ENCODE data around the gene ABLIM2. TPM values are rescaled to one million over a fixed set of nuclear protein-coding genes. Genes with fewer than 3 reads are reported as not detected.

ABLIM2 gene
- polyA plus RNA-seq, 3 donors, result 0.21 TPM; not detected in 2

GRCh38 chr4:8121292-8122015 is 37.2 kb downstream of the ABLIM2 start:
- no peak overlapping the region for H3K27ac Mint-ChIP-seq
- Histone ChIP-seq H3K79me2 (ENCODE audit: insufficient read depth, low read length) (no peaks in the 10 kb centered on the region), H3K9ac (ENCODE audit: insufficient read depth, low read length, poor library complexity, severe bottlenecking) (no peak overlapping the region), H3K4me2 (replicated peaks; ENCODE audit: extremely low read depth, low read length, poor library complexity, severe bottlenecking) (no peak overlapping the region), H3K4me1 (ENCODE audit: control insufficient read depth in 1 of 2, insufficient read depth in 2 of 2, low read length in 2 of 2) (no peaks in the 10 kb centered on the region), H4K20me1 (ENCODE audit: insufficient read depth, low read length) (no peaks in the 10 kb centered on the region), H3K27me3 (ENCODE audit: control insufficient read depth in 2 of 2, insufficient read depth in 2 of 2, low read length in 2 of 2) (no peaks in the 10 kb centered on the region), H3K27ac (ENCODE audit: low read depth in 1 of 2, low read length in 2 of 2) (no peak overlapping the region), H3K36me3 (replicated peaks in 1 of 2; ENCODE audit: control insufficient read depth in 1 of 2, insufficient read depth in 2 of 2, low read length in 2 of 2) (no peaks in the 10 kb centered on the region), H2AFZ (ENCODE audit: insufficient read depth, low read depth, low read length, poor library complexity, severe bottlenecking) (no peak overlapping the region), H3K4me3 (replicated peaks in 1 of 3; ENCODE audit: low read depth in 2 of 3, low read length in 3 of 3) (no peak overlapping the region), H3K9me3 (replicated peaks in 1 of 2; ENCODE audit: control insufficient read depth in 1 of 2, insufficient read depth in 1 of 2, low read length in 2 of 2) (peaks cover 0 to 6% of the 10 kb centered on the region in 2 donors)
- 85% methylated on average over 15 of the region's 16 CpGs for WGBS (ENCODE audit: insufficient coverage)
- H3K4me1 Mint-ChIP-seq, result peaks cover 4% of the 10 kb centered on the region
- H3K27me3 Mint-ChIP-seq (ENCODE audit: low read depth in 3 of 3), result peaks cover 1 to 5% (median 2%) of the 10 kb centered on the region in 3 donors
- intact Hi-C loops (cut with micrococcal nuclease), result no loop called here
- no peak overlapping the region for H3K4me3 Mint-ChIP-seq
- no peaks in the 10 kb centered on the region for H3K36me3 Mint-ChIP-seq
- peaks cover 5 to 8% (median 6%) of the 10 kb centered on the region in 7 donors for H3K9me3 Mint-ChIP-seq
- DNase-seq, result no peak
- TF ChIP-seq, protein P1, sequence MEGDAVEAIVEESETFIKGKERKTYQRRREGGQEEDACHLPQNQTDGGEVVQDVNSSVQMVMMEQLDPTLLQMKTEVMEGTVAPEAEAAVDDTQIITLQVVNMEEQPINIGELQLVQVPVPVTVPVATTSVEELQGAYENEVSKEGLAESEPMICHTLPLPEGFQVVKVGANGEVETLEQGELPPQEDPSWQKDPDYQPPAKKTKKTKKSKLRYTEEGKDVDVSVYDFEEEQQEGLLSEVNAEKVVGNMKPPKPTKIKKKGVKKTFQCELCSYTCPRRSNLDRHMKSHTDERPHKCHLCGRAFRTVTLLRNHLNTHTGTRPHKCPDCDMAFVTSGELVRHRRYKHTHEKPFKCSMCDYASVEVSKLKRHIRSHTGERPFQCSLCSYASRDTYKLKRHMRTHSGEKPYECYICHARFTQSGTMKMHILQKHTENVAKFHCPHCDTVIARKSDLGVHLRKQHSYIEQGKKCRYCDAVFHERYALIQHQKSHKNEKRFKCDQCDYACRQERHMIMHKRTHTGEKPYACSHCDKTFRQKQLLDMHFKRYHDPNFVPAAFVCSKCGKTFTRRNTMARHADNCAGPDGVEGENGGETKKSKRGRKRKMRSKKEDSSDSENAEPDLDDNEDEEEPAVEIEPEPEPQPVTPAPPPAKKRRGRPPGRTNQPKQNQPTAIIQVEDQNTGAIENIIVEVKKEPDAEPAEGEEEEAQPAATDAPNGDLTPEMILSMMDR (IDR thresholded peaks at IDR 0.05), result no peak

GRCh38 chr4:8120501-8120900 is 38.1 kb downstream of the ABLIM2 start:
- H3K27me3 Mint-ChIP-seq (ENCODE audit: low read depth in 3 of 3), result peaks cover 1 to 11% (median 5%) of the 10 kb centered on the region in 3 donors
- H3K27ac ChIP-seq (ENCODE audit: low read depth in 1 of 2, low read length in 2 of 2), result no peak overlapping the region
- TF ChIP-seq, protein P1 (IDR thresholded peaks at IDR 0.05), result no peak
- H2AFZ ChIP-seq (ENCODE audit: insufficient read depth, low read depth, low read length, poor library complexity, severe bottlenecking), result no peak overlapping the region
- no peak for DNase-seq
- H3K9me3 Mint-ChIP-seq, result peaks cover 5 to 8% (median 6%) of the 10 kb centered on the region in 7 donors
- no peaks in the 10 kb centered on the region for H3K36me3 Mint-ChIP-seq
- intact Hi-C loops (cut with micrococcal nuclease), result no loop called here
- H3K4me1 ChIP-seq (ENCODE audit: control insufficient read depth in 1 of 2, insufficient read depth in 2 of 2, low read length in 2 of 2), result no peaks in the 10 kb centered on the region
- no peaks in the 10 kb centered on the region for H3K79me2 ChIP-seq (ENCODE audit: insufficient read depth, low read length)
- H3K27ac Mint-ChIP-seq, result no peak overlapping the region
- whole genome bisulfite sequencing (ENCODE audit: insufficient coverage), result 83% methylated on average over 12 of the region's 12 CpGs
- H3K4me3 Mint-ChIP-seq, result no peak overlapping the region
- no peak overlapping the region for H3K9ac ChIP-seq (ENCODE audit: insufficient read depth, low read length, poor library complexity, severe bottlenecking)
- H3K4me3 ChIP-seq (replicated peaks in 1 of 3; ENCODE audit: low read depth in 2 of 3, low read length in 3 of 3), result no peak overlapping the region
- H4K20me1 ChIP-seq (ENCODE audit: insufficient read depth, low read length), result no peaks in the 10 kb centered on the region
- H3K36me3 ChIP-seq (replicated peaks in 1 of 2; ENCODE audit: control insufficient read depth in 1 of 2, insufficient read depth in 2 of 2, low read length in 2 of 2), result no peaks in the 10 kb centered on the region
- no peak overlapping the region for H3K4me2 ChIP-seq (replicated peaks; ENCODE audit: extremely low read depth, low read length, poor library complexity, severe bottlenecking)
- no peaks in the 10 kb centered on the region for H3K27me3 ChIP-seq (ENCODE audit: control insufficient read depth in 2 of 2, insufficient read depth in 2 of 2, low read length in 2 of 2)
- peaks cover 0 to 6% of the 10 kb centered on the region in 2 donors for H3K9me3 ChIP-seq (replicated peaks in 1 of 2; ENCODE audit: control insufficient read depth in 1 of 2, insufficient read depth in 1 of 2, low read length in 2 of 2)
- H3K4me1 Mint-ChIP-seq, result peaks cover 4% of the 10 kb centered on the region
